GM03348 (cell line): ENCODE results near the gene GEMIN5.

Experiments used
- DNase-seq: peaks from one replicate; pipeline ENCODE4 v3.0.0; 2012; ENCODE audit warnings: low spot score

GEMIN5 gene

GRCh38 chr5:154850255-154851062 lies 87.6 kb downstream of the GEMIN5 start, which contains the start of gene FAXDC2:
Gene FAXDC2, minus strand, starts transcription at chr5:154850603. Its CDS starts 12,425 bp downstream, at chr5:154838178.
- DNase-seq = peak; percentile 90

- DNase-seq = peak; percentile 47
Measured at GRCh38 chr5:154849791-154850201, 88.2 kb downstream of the GEMIN5 start.

GRCh38 chr5:154849264-154849785 lies 88.7 kb downstream of the GEMIN5 start:
- no peak for DNase-seq

- DNase-seq = no peak
Measured at GRCh38 chr5:154844809-154845208, 93.2 kb downstream of the GEMIN5 start.

- no peak for DNase-seq
Measured at GRCh38 chr5:154842689-154843530, 95.1 kb downstream of the GEMIN5 start.

- no peak for DNase-seq
Measured at GRCh38 chr5:154841273-154841661, 96.7 kb downstream of the GEMIN5 start.

- DNase-seq = no peak
Measured at GRCh38 chr5:154840435-154841272, 97.4 kb downstream of the GEMIN5 start.
